A673 (cell line): Measurements from ENCODE around the gene UBE2E1. TPM values are rescaled to one million over a fixed set of nuclear protein-coding genes. Genes with fewer than 3 reads are reported as not detected.

Source experiments
- BruUV-seq: library from RNA; stranded (reverse); fragments of 400-500 nt; replicated peaks from 2 replicates; lab custom pipeline; 2021; lab: Mats Ljungman, UMichigan
- CTCF ChIA-PET: fragments of 300-600 bp; sonication (Branson Sonifier 250); formaldehyde crosslinking; loops from one replicate; lab custom pipeline; 2022; ENCODE audit warnings: antibody characterized with exemption; lab: Charles Lee
- POLR2A ChIA-PET: fragments of 300-600 bp; sonication (Branson Sonifier 250); formaldehyde crosslinking; loops from one replicate; lab custom pipeline; 2022; ENCODE audit warnings: antibody characterized with exemption; ENCODE audit not compliant: low non-redundant PET; lab: Charles Lee
- DNase-seq: peaks from one replicate; pipeline ENCODE4 v3.0.0-alpha.2; 2015; ENCODE audit warnings: low spot score
- H3K27ac ChIP-seq: fragments of 200-600 bp; sonication (generic); 2 replicates; pipeline ENCODE4 v1.5.1; 2016; ENCODE audit warnings: mixed run types, low read depth, mild to moderate bottlenecking, mixed read lengths, antibody characterized with exemption, low read length; ENCODE audit not compliant: poor library complexity, severe bottlenecking
- H3K27me3 ChIP-seq: fragments of 200-600 bp; sonication (generic); replicated peaks from 2 replicates; pipeline ENCODE4 v1.6.1; 2017; ENCODE audit warnings: mixed run types, low read depth, mild to moderate bottlenecking, mixed read lengths, antibody characterized with exemption, low read length; ENCODE audit not compliant: insufficient read depth, poor library complexity
- H3K36me3 ChIP-seq: fragments of 200-600 bp; sonication (generic); 2 replicates; pipeline ENCODE4 v1.6.1; 2016; ENCODE audit warnings: mixed run types, mild to moderate bottlenecking, mixed read lengths, antibody characterized with exemption, low read length; ENCODE audit not compliant: insufficient read depth, poor library complexity, severe bottlenecking
- H3K4me1 ChIP-seq: fragments of 200-600 bp; sonication (generic); 2 replicates; pipeline ENCODE4 v1.6.1; 2017; ENCODE audit warnings: mixed run types, mild to moderate bottlenecking, mixed read lengths, antibody characterized with exemption, low read length; ENCODE audit not compliant: insufficient read depth, poor library complexity, severe bottlenecking
- H3K4me3 ChIP-seq: fragments of 200-600 bp; sonication (generic); 2 replicates; pipeline ENCODE4 v1.5.1; 2016; ENCODE audit warnings: low read depth, mixed run types, mild to moderate bottlenecking, mixed read lengths, low read length; ENCODE audit not compliant: poor library complexity, severe bottlenecking
- H3K9me3 ChIP-seq: fragments of 200-600 bp; sonication (generic); 2 replicates; pipeline ENCODE4 v1.6.1; 2016; ENCODE audit warnings: mixed run types, low read depth, mild to moderate bottlenecking, mixed read lengths, antibody characterized with exemption, low read length; ENCODE audit not compliant: poor library complexity, severe bottlenecking
- CTCF ChIP-seq: fragments of 300-800, 200-600 bp; sonication (generic); conservative IDR thresholded peaks from 2 replicates; pipeline ENCODE4 v1.5.1; 2017; ENCODE audit warnings: low read depth, mild to moderate bottlenecking, antibody characterized with exemption, low read length, moderate library complexity, mixed read lengths
- EZH2 ChIP-seq: fragments of 200-600 bp; sonication (generic); IDR thresholded peaks from 2 replicates; pipeline ENCODE4 v1.6.1; 2017; ENCODE audit warnings: borderline replicate concordance, low read depth, mild to moderate bottlenecking, mixed read lengths, antibody characterized with exemption, low read length; ENCODE audit not compliant: poor library complexity, severe bottlenecking
- intact Hi-C: fragments of 100-400 bp; cut with micrococcal nuclease; formaldehyde crosslinking; loops from one replicate; pipeline ENCODE4 v1.10.0; 2022; ENCODE audit not compliant: unreplicated experiment
- total RNA-seq: library from RNA; stranded (reverse); gene quantifications from 2 replicates; pipeline ENCODE4 v1.2.3, GENCODE V29; 2021

The UBE2E1 gene
- total RNA-seq, 1 experiment from 2014 or later, result 144 TPM

- intact Hi-C loops, result no loop called here
- Histone ChIP-seq H3K27ac (no peak overlapping the region), H3K36me3 (no peaks in the 10 kb centered on the region), H3K9me3 (no peaks in the 10 kb centered on the region), H3K27me3 (no peaks in the 10 kb centered on the region), H3K4me1 (peaks cover 31% of the 10 kb centered on the region), H3K4me3 (no peak overlapping the region)
- POLR2A ChIA-PET, result no interaction called here
- CTCF ChIA-PET, result no interaction called here
- BruUV-seq, result no TSS peak
- TF ChIP-seq EZH2 (no peak), CTCF (no peak)
- DNase-seq, result peak; percentile 25
These were observed 30.9 kb downstream of the UBE2E1 start for GRCh38 chr3:23836536-23837230.

DNA sequence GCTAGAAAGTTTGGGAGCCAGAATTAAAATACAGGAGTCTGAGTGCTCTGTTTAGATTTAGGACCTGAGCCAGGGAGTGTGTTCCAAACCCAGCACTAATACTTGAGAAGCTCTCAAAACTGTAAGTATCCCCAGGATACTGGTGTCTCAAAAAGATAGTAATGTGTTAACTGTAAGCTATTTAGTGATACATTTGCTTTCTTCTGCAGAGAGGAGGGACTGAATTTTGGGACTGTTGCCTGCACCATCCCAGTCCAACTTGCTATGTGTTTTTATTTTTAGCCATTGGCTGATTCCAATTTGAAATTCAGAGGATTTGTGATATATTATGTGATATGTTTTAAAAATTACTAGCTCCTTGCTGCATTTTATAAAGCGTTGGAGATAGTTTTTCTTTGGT, 31.5 kb downstream of the UBE2E1 start:
- POLR2A ChIA-PET, result no interaction called here

GRCh38 chr3:23837691-23838090, 31.9 kb downstream of the UBE2E1 start:
- CTCF ChIA-PET, result no interaction called here
- POLR2A ChIA-PET, result no interaction called here
- Histone ChIP-seq H3K36me3 (no peaks in the 10 kb centered on the region), H3K27ac (no peak overlapping the region), H3K27me3 (no peaks in the 10 kb centered on the region), H3K4me1 (peaks cover 31% of the 10 kb centered on the region), H3K4me3 (no peak overlapping the region), H3K9me3 (no peaks in the 10 kb centered on the region)
- BruUV-seq, result no TSS peak
- DNase-seq, result no peak
- TF ChIP-seq EZH2, result no peak
- TF ChIP-seq CTCF, result no peak
- intact Hi-C loops, result no loop called here

More for the DNA sequence above, 31.5 kb downstream of the UBE2E1 start:
- Histone ChIP-seq H3K9me3 (no peaks in the 10 kb centered on the region), H3K36me3 (no peaks in the 10 kb centered on the region), H3K27me3 (no peaks in the 10 kb centered on the region), H3K27ac (no peak overlapping the region), H3K4me1 (peaks cover 31% of the 10 kb centered on the region), H3K4me3 (no peak overlapping the region)
- CTCF ChIA-PET, result no interaction called here
- TF ChIP-seq EZH2 (no peak), CTCF (no peak)
- no TSS peak for BruUV-seq
- no peak for DNase-seq
- intact Hi-C loops, result no loop called here
